ENCODE results near the gene SLC25A10. TPM values are rescaled to one million over a fixed set of nuclear protein-coding genes. Genes with fewer than 3 reads are reported as not detected.

SLC25A10 gene
- total and polyA plus RNA-seq, 10 of the 15 experiments (the other 5 are each of a cell fraction or from before 2014, with no cell fraction given), result 0.11 to 72.7 (median 22.3) TPM

- TF ChIP-seq CTCF (IDR thresholded peaks at IDR 0.05 in 2 of 3, conservative IDR thresholded peaks at IDR 0.05 in 1 of 3; ENCODE audit: control insufficient read depth in 2 of 3, extremely low read depth in 1 of 3, insufficient read depth in 1 of 3, low read depth in 3 of 3, low read length in 3 of 3), result no peak
- TF ChIP-seq PRDM15 (CRISPR knock-in tag; IDR thresholded peaks at IDR 0.05), result no peak
- no peak for TF ChIP-seq YY1 (IDR thresholded peaks at IDR 0.05; ENCODE audit: low read depth, low read length)
- no peak for TF ChIP-seq KDM1A (IDR thresholded peaks at IDR 0.05; ENCODE audit: borderline replicate concordance)
- TF ChIP-seq MEF2A (IDR thresholded peaks at IDR 0.05; ENCODE audit: insufficient read depth, low read depth, low read length), result no peak
- TF ChIP-seq ZNF622 (IDR thresholded peaks at IDR 0.05), result no peak
- TF ChIP-seq FOS (IDR thresholded peaks at IDR 0.05; ENCODE audit: borderline replicate concordance, extremely low read depth, insufficient read length), result no peak
- TF ChIP-seq ATF2 (IDR thresholded peaks at IDR 0.05; ENCODE audit: low read length), result no peak
- no peak for TF ChIP-seq PKNOX1 (IDR thresholded peaks at IDR 0.05)
- TF ChIP-seq PAX5 (IDR thresholded peaks at IDR 0.05; ENCODE audit: borderline replicate concordance, low read depth, low read length), result no peak
Measured at GRCh38 chr17:81715107-81715871, 3.2 kb downstream of the SLC25A10 start (continued).

Data from GM12878 (cell line).